NT2/D1 (cell line): ENCODE data around the gene RBP3.

Experiments used
- DNase-seq: peaks from one replicate; pipeline ENCODE4 v3.0.0-alpha.2; 2011; ENCODE audit warnings: low read depth, low spot score
- H3K27me3 ChIP-seq: 2 replicates; pipeline ENCODE4 v1.6.0; 2011; ENCODE audit warnings: mild to moderate bottlenecking; ENCODE audit not compliant: insufficient read length, insufficient read depth
- H3K36me3 ChIP-seq: 2 replicates; pipeline ENCODE4 v1.6.1; 2011; ENCODE audit warnings: mild to moderate bottlenecking, low read length, mixed read lengths; ENCODE audit not compliant: insufficient read depth, insufficient read length
- H3K4me1 ChIP-seq: 2 replicates; pipeline ENCODE4 v1.5.1; 2011; ENCODE audit not compliant: insufficient read depth, insufficient read length
- H3K4me3 ChIP-seq: 2 replicates; pipeline ENCODE4 v1.5.1; 2011; ENCODE audit warnings: low read depth; ENCODE audit not compliant: insufficient read length
- H3K9ac ChIP-seq: 2 replicates; pipeline ENCODE4 v1.6.0; 2011; ENCODE audit warnings: low read depth; ENCODE audit not compliant: insufficient read length
- H3K9me3 ChIP-seq: 2 replicates; pipeline ENCODE4 v1.5.1; 2011; ENCODE audit warnings: mild to moderate bottlenecking, low read length; ENCODE audit not compliant: insufficient read depth
- SUZ12 ChIP-seq: IDR thresholded peaks from 2 replicates; pipeline ENCODE4 v1.6.1; 2011; ENCODE audit not compliant: insufficient read length, insufficient read depth; ENCODE audit errors: extremely low read depth
- YY1 ChIP-seq: IDR thresholded peaks from 2 replicates; pipeline ENCODE4 v1.6.1; 2011; ENCODE audit not compliant: insufficient read length, insufficient read depth
- ZNF274 ChIP-seq: IDR thresholded peaks from 2 replicates; pipeline ENCODE4 v1.6.1; 2011; ENCODE audit warnings: mild to moderate bottlenecking, low read depth, low read length

RBP3 gene

GRCh38 chr10:47319784-47320183, 28.4 kb upstream of the RBP3 start:
- no peak overlapping the region for H3K4me3 ChIP-seq
- peaks cover 2% of the 10 kb centered on the region for H3K4me1 ChIP-seq
- H3K36me3 ChIP-seq: no peaks in the 10 kb centered on the region
- no peak for DNase-seq
- no peaks in the 10 kb centered on the region for H3K9me3 ChIP-seq
- TF ChIP-seq YY1 (no peak), SUZ12 (no peak), ZNF274 (no peak)
- H3K9ac ChIP-seq: no peak overlapping the region
- no peaks in the 10 kb centered on the region for H3K27me3 ChIP-seq

DNA sequence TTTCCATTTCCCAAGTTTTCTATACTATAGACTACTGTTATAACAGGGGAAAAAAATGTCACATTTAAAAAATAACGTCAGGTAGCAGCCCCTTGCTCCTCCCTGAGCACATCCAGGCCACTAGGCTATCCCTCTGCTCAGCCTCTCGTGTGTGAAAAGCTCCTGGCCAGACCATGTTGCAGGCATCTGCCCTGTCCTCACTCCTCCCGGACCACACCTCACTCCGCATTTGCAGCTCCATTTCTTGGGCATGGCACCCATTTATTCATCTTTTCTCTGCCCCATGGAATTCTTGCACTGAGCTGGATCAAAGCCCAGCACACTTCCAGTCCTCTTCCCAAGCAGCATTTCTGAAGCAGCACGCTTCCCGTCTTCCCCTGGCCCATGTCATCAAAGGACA, 27.4 kb upstream of the RBP3 start:
- Histone ChIP-seq H3K4me1 (peaks cover 2% of the 10 kb centered on the region), H3K36me3 (no peaks in the 10 kb centered on the region), H3K4me3 (no peak overlapping the region), H3K9me3 (no peaks in the 10 kb centered on the region), H3K9ac (no peak overlapping the region), H3K27me3 (no peaks in the 10 kb centered on the region)
- TF ChIP-seq YY1: no peak
- no peak for TF ChIP-seq ZNF274
- no peak for TF ChIP-seq SUZ12
- no peak for DNase-seq

- Histone ChIP-seq H3K4me3 (no peak overlapping the region), H3K36me3 (no peaks in the 10 kb centered on the region), H3K9me3 (no peaks in the 10 kb centered on the region), H3K27me3 (no peaks in the 10 kb centered on the region), H3K9ac (no peak overlapping the region), H3K4me1 (peaks cover 2% of the 10 kb centered on the region)
- DNase-seq: no peak
- no peak for TF ChIP-seq SUZ12
- TF ChIP-seq ZNF274: no peak
- no peak for TF ChIP-seq YY1
Observed at GRCh38 chr10:47321521-47322195, 26.5 kb upstream of the RBP3 start.

DNA sequence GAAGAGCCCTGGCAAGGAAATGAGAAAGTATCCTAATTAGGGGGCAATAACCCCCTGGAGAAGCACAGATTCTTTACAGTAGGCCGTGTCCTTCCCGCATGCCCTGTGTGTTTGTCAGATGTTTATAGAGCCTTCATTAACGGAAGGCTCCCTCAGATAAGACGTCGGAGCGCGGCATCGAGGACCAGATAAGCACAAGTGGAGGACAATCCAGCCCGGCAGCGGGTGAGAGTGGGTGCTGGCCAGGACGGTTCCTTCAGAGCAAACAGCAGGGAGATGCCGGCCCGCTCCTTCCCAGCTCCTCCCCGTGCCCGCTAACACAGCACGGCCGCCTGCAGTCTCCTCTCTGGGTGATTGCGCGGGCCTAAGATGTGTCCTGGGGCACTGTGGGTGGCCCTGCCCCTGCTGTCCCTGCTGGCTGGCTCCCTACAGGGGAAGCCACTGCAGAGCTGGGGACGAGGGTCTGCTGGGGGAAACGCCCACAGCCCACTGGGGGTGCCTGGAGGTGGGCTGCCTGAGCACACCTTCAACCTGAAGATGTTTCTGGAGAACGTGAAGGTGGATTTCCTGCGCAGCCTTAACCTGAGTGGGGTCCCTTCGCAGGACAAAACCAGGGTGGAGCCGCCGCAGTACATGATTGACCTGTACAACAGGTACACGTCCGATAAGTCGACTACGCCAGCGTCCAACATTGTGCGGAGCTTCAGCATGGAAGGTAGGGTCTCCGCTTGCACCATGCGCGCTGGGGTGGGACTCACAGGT, 25.7 kb upstream of the RBP3 start, which contains the start of gene GDF2:
Gene GDF2 (plus strand): TSS at position 155 of the 762 bp plus-strand sequence. CDS start 215 bp downstream, at position 370.
- H3K9ac ChIP-seq: no peak within 1 kb of the TSS
- peaks cover 2% of the 10 kb centered on the region for H3K4me1 ChIP-seq
- no peak for DNase-seq
- H3K4me3 ChIP-seq: no peak within 1 kb of the TSS
- no peaks in the 10 kb centered on the region for H3K9me3 ChIP-seq
- TF ChIP-seq SUZ12 (no peak), YY1 (no peak), ZNF274 (no peak)
- no peaks in the 10 kb centered on the region for H3K36me3 ChIP-seq
- H3K27me3 ChIP-seq: no peaks in the 10 kb centered on the region

DNA sequence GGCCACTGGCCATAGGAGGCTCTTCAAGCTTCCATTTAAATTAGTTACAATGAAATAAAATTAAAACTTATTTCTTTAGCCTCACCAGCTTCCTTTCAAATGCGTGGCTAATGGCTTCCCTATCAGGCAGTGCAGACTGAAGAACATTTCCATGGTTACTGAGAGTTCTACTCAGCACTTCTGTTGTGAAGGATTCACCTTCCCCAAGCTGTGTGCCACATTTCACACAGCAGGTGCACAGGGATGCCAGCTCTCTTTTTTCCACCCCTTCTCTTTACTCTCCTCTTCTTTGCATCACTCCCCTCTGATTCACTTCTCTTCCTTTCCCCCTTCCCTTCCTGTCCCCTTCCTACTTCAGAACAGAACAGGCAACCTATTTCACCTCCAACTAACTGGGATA, 25.1 kb upstream of the RBP3 start:
- TF ChIP-seq ZNF274: no peak
- no peak for TF ChIP-seq YY1
- no peak for TF ChIP-seq SUZ12
- no peaks in the 10 kb centered on the region for H3K36me3 ChIP-seq
- no peak for DNase-seq
- H3K4me3 ChIP-seq: no peak overlapping the region
- no peaks in the 10 kb centered on the region for H3K27me3 ChIP-seq
- H3K4me1 ChIP-seq: peaks cover 2% of the 10 kb centered on the region
- H3K9me3 ChIP-seq: no peaks in the 10 kb centered on the region
- no peak overlapping the region for H3K9ac ChIP-seq

DNA sequence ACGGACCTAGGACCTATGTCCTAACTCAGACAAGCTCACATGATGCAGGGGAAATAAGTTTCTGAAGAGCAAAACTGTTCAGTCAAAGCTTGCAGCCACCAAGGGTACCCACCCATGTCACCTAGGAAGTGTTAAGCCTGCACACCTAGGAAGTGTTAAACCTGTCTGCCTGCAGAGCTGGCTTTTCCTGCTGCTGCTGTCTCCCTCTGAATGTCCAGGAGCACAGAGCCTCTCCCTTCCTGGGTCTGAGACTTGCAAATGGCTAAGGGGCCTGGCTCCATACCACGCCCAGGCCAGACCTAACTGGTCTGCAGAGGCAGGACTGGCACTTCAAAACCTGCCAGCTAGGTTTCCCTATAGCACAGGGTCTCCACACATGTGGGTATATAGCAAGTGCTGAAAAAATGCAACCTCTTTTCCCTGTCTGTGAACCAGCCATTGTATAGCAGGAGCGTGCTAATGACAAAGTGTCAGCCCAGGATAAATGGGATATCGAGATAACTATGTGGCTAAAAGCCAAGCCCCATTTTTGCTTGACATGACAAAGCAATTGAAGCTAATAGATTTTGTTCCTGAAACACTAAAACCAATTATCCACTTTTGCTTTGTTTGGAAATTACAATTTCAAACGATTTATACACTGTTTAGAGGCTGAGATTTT, 24.4 kb upstream of the RBP3 start:
- TF ChIP-seq ZNF274: no peak
- no peak for TF ChIP-seq YY1
- no peak for TF ChIP-seq SUZ12
- DNase-seq: no peak
- Histone ChIP-seq H3K27me3 (no peaks in the 10 kb centered on the region), H3K4me1 (peaks cover 2% of the 10 kb centered on the region), H3K36me3 (no peaks in the 10 kb centered on the region), H3K9ac (no peak overlapping the region), H3K9me3 (no peaks in the 10 kb centered on the region), H3K4me3 (no peak overlapping the region)
